Karpas-422 (cell line): ENCODE results near the gene BBX. TPM values are rescaled to one million over a fixed set of nuclear protein-coding genes. Genes with fewer than 3 reads are reported as not detected.

Experiments used
- DNase-seq: peaks from one replicate; pipeline ENCODE4 v3.0.0-alpha.2; 2015
- H2AFZ ChIP-seq: fragments of 200-600 bp; sonication (generic); 2 replicates; pipeline ENCODE4 v1.6.1; 2014; ENCODE audit warnings: antibody characterized with exemption, low read length, mixed read lengths
- H3K27ac ChIP-seq: fragments of 200-600 bp; sonication (generic); 2 replicates; pipeline ENCODE4 v1.5.1; 2014; ENCODE audit warnings: mild to moderate bottlenecking, low read length, moderate library complexity
- H3K27me3 ChIP-seq: fragments of 200-600 bp; sonication (generic); 2 replicates; pipeline ENCODE4 v1.6.1; 2014; ENCODE audit warnings: low read length, mixed read lengths
- H3K36me3 ChIP-seq: fragments of 200-600 bp; sonication (generic); 2 replicates; pipeline ENCODE4 v1.6.1; 2014; ENCODE audit warnings: low read length, mixed read lengths; ENCODE audit not compliant: insufficient read depth
- H3K4me1 ChIP-seq: fragments of 200-600 bp; sonication (generic); 2 replicates; pipeline ENCODE4 v1.6.1; 2014; ENCODE audit warnings: mild to moderate bottlenecking, low read length, mixed read lengths
- H3K4me2 ChIP-seq: fragments of 200-600 bp; sonication (generic); 2 replicates; pipeline ENCODE4 v1.6.1; 2014; ENCODE audit warnings: low read length, low read depth, mild to moderate bottlenecking; ENCODE audit not compliant: poor library complexity, severe bottlenecking
- H3K4me3 ChIP-seq: fragments of 200-600 bp; sonication (generic); 2 replicates; pipeline ENCODE4 v1.5.1; 2014; ENCODE audit warnings: mild to moderate bottlenecking, antibody characterized with exemption, low read length, mixed read lengths
- H3K79me2 ChIP-seq: fragments of 200-600 bp; sonication (generic); 2 replicates; pipeline ENCODE4 v1.6.1; 2014; ENCODE audit warnings: mild to moderate bottlenecking, low read length, mixed read lengths
- H3K9ac ChIP-seq: fragments of 200-600 bp; sonication (generic); 2 replicates; pipeline ENCODE4 v1.6.0; 2014; ENCODE audit warnings: low read length
- H3K9me2 ChIP-seq: fragments of 200-600 bp; sonication (generic), shearing (Covaris generic); replicated peaks from 2 replicates; pipeline ENCODE4 v1.6.0; 2014; ENCODE audit warnings: mild to moderate bottlenecking, low read length, moderate library complexity; ENCODE audit not compliant: insufficient read depth
- H3K9me3 ChIP-seq: fragments of 300-700, 200-600 bp; sonication (generic); 2 replicates; pipeline ENCODE4 v1.6.1; 2014; ENCODE audit warnings: low read length, mixed read lengths
- H4K20me1 ChIP-seq: fragments of 200-600 bp; sonication (generic); 2 replicates; pipeline ENCODE4 v1.6.1; 2014; ENCODE audit warnings: mild to moderate bottlenecking, antibody characterized with exemption, low read length, low read depth; ENCODE audit not compliant: insufficient read depth
- total RNA-seq: library from RNA; depleted of rRNA; stranded (reverse); fragments of >200 nt; shearing (Covaris generic); gene quantifications from 2 replicates; pipeline ENCODE4 v1.2.3, GENCODE V29; 2014; ENCODE audit warnings: low replicate concordance; rRNA removed

The BBX gene
- total RNA-seq, result 81.8 and 109 TPM in 2 replicates

DNA sequence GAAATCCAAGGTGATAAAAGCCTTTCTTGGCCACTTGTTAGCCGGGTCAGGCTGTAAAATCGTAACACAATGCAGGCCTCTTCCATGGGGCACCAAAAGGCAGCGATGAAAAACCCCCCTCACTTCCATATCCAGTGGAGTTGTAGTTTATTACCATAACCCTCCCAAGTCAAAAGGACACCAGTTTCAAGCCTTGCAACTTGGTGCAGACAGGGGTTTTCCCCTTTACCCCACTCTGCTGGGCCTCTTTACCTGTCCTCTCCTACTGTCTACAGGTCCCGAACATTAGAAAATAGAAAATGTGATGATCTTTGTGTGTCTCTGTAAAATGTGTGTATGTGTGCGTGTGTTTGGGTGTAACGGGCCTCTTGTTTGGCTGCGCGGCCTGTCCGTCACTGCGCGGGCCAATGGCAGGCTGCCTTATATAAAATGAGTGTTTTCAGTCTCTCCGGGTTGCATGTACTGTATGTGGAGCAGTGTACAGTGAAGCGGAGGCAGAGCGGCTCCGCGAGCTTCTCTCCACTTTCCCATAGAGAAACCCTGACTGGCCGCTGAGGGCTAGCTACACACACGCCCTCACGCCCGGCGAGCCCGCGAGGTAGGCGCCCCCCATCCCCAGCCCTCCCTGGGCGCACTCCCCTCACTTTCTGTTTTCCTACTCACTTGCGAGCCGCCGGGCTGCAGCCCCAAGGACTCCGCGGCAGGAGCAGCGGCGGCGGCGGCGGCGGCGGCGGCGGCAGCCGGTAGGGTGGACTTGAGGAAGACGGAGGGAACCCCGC is at the start of gene BBX:
TSS of gene BBX (plus strand) at position 453 of the 779 bp plus-strand sequence. CDS start 187,499 bp downstream, outside the sequence.
- peaks cover 33% of the 10 kb centered on the region for H3K4me1 ChIP-seq

DNA sequence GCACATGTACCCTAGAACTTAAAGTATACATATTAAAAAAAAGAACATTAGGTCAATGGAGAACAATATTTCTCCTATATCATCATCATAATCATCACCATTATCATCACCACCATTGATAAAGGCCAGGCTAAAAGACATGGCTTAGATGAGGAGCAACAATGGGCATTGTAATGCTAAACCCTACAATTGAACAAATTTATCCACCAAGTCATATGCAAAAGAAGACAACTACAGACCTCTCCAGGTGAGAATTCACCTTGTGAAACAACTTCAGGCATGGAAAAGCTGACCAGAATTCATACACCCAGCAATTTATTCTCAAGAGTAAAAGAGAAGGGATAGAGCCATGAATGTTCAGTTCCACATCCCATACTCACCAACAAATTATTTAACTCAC is 46.3 kb upstream of the BBX start:
- no peak overlapping the region for H3K9ac ChIP-seq

More for the DNA sequence above, at the start of gene BBX:
- peaks cover 10% of the 10 kb centered on the region; the same call in 1 of the 2 replicates for H3K36me3 ChIP-seq
- peak within 1 kb of the TSS; percentile 91 for H3K9ac ChIP-seq
- no peaks in the 10 kb centered on the region for H4K20me1 ChIP-seq
- H2AFZ ChIP-seq, result peak within 1 kb of the TSS; percentile 100
- H3K27me3 ChIP-seq, result no peaks in the 10 kb centered on the region
- H3K9me2 ChIP-seq, result no peaks in the 10 kb centered on the region
- peaks cover 53% of the 10 kb centered on the region for H3K79me2 ChIP-seq
- H3K9me3 ChIP-seq, result no peaks in the 10 kb centered on the region
- H3K4me2 ChIP-seq, result peak within 1 kb of the TSS; percentile 100
- peak; percentile 97 for DNase-seq
- H3K27ac ChIP-seq, result peak within 1 kb of the TSS; percentile 88
- peak within 1 kb of the TSS; percentile 95 for H3K4me3 ChIP-seq

DNA sequence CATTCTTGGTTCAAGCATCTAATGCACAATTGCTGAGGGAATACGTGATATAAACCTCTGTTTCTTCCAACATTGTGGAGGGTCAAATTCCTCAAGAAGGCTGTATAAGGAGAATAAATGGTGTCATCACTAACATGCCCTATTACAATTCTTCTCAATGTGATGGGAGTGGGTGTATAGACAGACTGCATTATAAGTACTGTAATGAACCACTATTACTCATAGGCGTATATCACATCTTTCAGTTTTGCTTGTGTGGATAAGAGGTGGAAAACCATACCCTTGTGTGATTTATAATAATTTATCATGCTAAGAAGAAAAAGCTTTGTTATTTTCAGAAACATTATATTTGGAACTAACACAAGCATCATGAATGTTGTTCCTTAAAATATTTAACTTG is 35.3 kb upstream of the BBX start:
- Histone ChIP-seq H3K9me3 (no peaks in the 10 kb centered on the region), H3K9me2 (no peaks in the 10 kb centered on the region), H3K4me1 (no peaks in the 10 kb centered on the region), H3K36me3 (no peaks in the 10 kb centered on the region), H3K27me3 (no peaks in the 10 kb centered on the region), H4K20me1 (no peaks in the 10 kb centered on the region), H2AFZ (no peak overlapping the region), H3K4me2 (no peak overlapping the region), H3K79me2 (no peaks in the 10 kb centered on the region), H3K27ac (no peak overlapping the region), H3K9ac (no peak overlapping the region), H3K4me3 (no peak overlapping the region)
- no peak for DNase-seq

More for the DNA sequence above, 46.3 kb upstream of the BBX start:
- H3K27ac ChIP-seq, result no peak overlapping the region
- no peaks in the 10 kb centered on the region for H3K9me2 ChIP-seq
- H2AFZ ChIP-seq, result no peak overlapping the region
- H4K20me1 ChIP-seq, result no peaks in the 10 kb centered on the region
- no peak for DNase-seq
- no peaks in the 10 kb centered on the region for H3K9me3 ChIP-seq
- no peaks in the 10 kb centered on the region for H3K79me2 ChIP-seq
- H3K4me3 ChIP-seq, result no peak overlapping the region
- H3K27me3 ChIP-seq, result no peaks in the 10 kb centered on the region
- no peaks in the 10 kb centered on the region for H3K36me3 ChIP-seq
- H3K4me2 ChIP-seq, result no peak overlapping the region
- H3K4me1 ChIP-seq, result no peaks in the 10 kb centered on the region

DNA sequence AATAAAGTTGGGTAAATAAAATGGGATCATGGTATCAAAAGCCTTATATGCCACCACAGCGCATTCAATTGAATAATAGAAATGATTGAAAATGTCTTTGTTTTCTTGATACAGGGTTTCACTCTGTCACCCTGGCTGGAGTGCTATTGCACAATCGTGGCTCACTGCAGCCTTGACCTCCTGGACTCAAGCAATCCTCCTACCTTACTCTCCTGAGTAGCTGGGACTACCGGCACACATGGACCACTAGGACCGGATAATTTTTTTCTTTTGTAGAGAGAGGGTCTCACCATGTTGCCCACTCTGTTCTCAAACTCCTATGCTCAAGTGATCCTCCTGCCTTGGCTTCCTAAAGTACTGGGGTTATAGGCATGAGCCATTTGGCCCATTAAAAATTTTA is 33.8 kb upstream of the BBX start:
- Histone ChIP-seq H2AFZ (no peak overlapping the region), H3K79me2 (no peaks in the 10 kb centered on the region), H3K4me3 (no peak overlapping the region), H3K9ac (no peak overlapping the region), H3K9me3 (no peaks in the 10 kb centered on the region), H3K27me3 (no peaks in the 10 kb centered on the region), H3K4me1 (no peaks in the 10 kb centered on the region), H3K27ac (no peak overlapping the region), H3K9me2 (no peaks in the 10 kb centered on the region), H3K4me2 (no peak overlapping the region), H4K20me1 (no peaks in the 10 kb centered on the region), H3K36me3 (no peaks in the 10 kb centered on the region)
- no peak for DNase-seq

DNA sequence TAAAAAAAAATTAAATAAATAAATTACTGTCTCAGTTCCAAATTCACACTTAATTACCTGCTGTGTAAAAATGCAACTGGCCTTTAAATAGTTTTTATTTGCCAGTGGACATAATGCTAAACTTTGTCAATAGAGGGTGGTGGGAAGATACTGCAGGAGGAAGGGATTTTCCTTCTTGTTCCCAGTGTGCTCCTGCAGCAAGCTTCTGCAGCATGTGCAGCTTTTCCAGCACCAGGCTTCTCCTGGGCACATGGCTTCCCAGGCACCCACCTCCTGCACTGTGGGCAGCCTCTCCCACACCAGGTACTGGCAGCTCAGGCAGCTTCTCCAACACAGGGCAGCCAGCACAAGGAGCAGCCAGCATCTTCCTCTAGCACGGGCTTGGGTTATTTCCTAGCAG is 29.6 kb upstream of the BBX start:
- Histone ChIP-seq H3K4me3 (no peak overlapping the region), H3K9ac (no peak overlapping the region), H2AFZ (no peak overlapping the region), H3K4me1 (no peaks in the 10 kb centered on the region), H4K20me1 (no peaks in the 10 kb centered on the region), H3K9me2 (no peaks in the 10 kb centered on the region), H3K36me3 (no peaks in the 10 kb centered on the region), H3K9me3 (no peaks in the 10 kb centered on the region), H3K4me2 (no peak overlapping the region), H3K79me2 (no peaks in the 10 kb centered on the region), H3K27ac (no peak overlapping the region), H3K27me3 (no peaks in the 10 kb centered on the region)
- DNase-seq, result no peak

DNA sequence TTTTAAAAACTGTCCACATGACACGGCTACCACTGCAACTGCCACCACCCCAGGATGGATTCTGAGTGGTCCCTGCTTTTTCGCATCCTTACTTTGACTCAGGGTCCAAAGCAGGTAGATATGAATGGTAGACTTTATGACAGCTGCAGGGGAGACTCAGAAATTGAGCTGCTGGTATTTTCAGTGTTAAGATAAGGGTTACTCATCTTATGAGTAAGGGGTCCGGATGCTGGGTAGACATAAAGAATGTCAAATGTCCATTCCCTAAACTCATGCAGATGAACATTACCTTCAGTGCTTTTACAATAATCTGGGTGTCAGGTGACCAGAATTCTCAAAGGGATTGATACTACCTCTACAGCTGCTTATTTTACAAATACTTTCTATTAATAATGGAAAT is 25.9 kb upstream of the BBX start:
- H3K36me3 ChIP-seq, result no peaks in the 10 kb centered on the region
- no peak for DNase-seq
- H3K4me2 ChIP-seq, result no peak overlapping the region
- H3K27ac ChIP-seq, result no peak overlapping the region
- no peak overlapping the region for H2AFZ ChIP-seq
- no peaks in the 10 kb centered on the region for H3K9me3 ChIP-seq
- H3K4me3 ChIP-seq, result no peak overlapping the region
- no peak overlapping the region for H3K9ac ChIP-seq
- no peaks in the 10 kb centered on the region for H3K9me2 ChIP-seq
- no peaks in the 10 kb centered on the region for H3K27me3 ChIP-seq
- H3K79me2 ChIP-seq, result no peaks in the 10 kb centered on the region
- no peaks in the 10 kb centered on the region for H4K20me1 ChIP-seq
- no peaks in the 10 kb centered on the region for H3K4me1 ChIP-seq

DNA sequence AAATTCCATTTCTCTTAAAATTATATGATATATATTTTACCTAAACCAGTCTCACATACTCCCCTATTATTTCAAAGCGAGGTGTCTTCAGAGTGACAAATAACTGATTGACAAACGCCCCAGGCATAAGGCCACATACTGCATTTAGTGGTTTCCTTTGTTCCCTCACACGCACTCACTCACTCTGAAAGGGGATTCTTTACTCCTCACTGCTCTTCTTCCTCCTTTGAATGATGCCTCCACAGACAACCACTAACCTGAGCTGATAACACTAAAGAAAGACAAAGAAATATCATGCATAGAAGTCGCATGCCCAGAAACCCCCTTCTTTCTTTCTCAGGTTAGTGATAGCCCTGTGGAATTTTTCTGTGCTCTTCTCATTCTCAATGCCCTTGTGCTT is 24.1 kb upstream of the BBX start:
- Histone ChIP-seq H4K20me1 (no peaks in the 10 kb centered on the region), H3K4me3 (no peak overlapping the region), H3K4me1 (no peaks in the 10 kb centered on the region), H3K27ac (no peak overlapping the region), H3K9ac (no peak overlapping the region), H3K9me3 (no peaks in the 10 kb centered on the region), H3K27me3 (no peaks in the 10 kb centered on the region), H3K36me3 (no peaks in the 10 kb centered on the region), H3K9me2 (no peaks in the 10 kb centered on the region), H3K79me2 (no peaks in the 10 kb centered on the region), H3K4me2 (no peak overlapping the region), H2AFZ (no peak overlapping the region)
- DNase-seq, result no peak

DNA sequence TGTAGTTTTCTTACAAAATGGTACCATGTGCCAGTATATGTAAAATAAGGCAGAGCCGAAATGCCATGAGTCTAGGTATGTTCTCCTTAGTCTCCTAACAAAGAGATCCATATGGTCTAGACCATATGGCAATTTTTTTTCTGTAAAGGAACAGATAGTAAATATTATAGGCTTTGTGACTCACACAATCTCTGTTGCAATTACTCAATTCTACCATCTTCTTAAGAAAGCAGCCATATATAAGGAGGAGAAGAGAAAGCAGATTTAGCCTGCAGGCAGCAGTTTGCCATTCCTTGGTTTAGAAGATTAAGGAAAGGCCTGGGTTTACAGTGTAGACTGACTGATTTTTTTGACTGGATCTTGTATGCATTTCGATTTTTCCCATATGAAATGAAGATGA is 16.3 kb upstream of the BBX start:
- Histone ChIP-seq H3K4me3 (no peak overlapping the region), H3K9me2 (no peaks in the 10 kb centered on the region), H3K79me2 (no peaks in the 10 kb centered on the region), H2AFZ (no peak overlapping the region), H3K27me3 (no peaks in the 10 kb centered on the region), H3K9me3 (no peaks in the 10 kb centered on the region), H3K9ac (no peak overlapping the region), H3K4me1 (no peaks in the 10 kb centered on the region), H3K27ac (no peak overlapping the region), H4K20me1 (no peaks in the 10 kb centered on the region), H3K4me2 (no peak overlapping the region), H3K36me3 (no peaks in the 10 kb centered on the region)
- no peak for DNase-seq
